H9 (cell line): ENCODE measurements around the gene OST4. TPM values are rescaled to one million over a fixed set of nuclear protein-coding genes. Genes with fewer than 3 reads are reported as not detected.

ENCODE experiments used
- DNase-seq: peaks from one replicate; pipeline ENCODE4 v3.0.0-alpha.2; 2017
- H2AFZ ChIP-seq: one replicate; pipeline ENCODE4 v1.6.1; 2013; ENCODE audit warnings: mild to moderate bottlenecking, low read length, control low read depth, moderate library complexity
- H2AK5ac ChIP-seq: 2 replicates; pipeline ENCODE4 v1.6.1; 2013; ENCODE audit warnings: low read length, control low read depth, mixed read lengths; ENCODE audit not compliant: insufficient read length
- H2BK120ac ChIP-seq: one replicate; pipeline ENCODE4 v1.6.1; 2013; ENCODE audit warnings: low read depth, mild to moderate bottlenecking, low read length, control low read depth, inconsistent platforms; ENCODE audit not compliant: poor library complexity, severe bottlenecking
- H2BK12ac ChIP-seq: 2 replicates; pipeline ENCODE4 v1.6.1; 2013; ENCODE audit warnings: low read length, control low read depth, mixed read lengths, low read depth; ENCODE audit not compliant: insufficient read length
- H2BK15ac ChIP-seq: 2 replicates; pipeline ENCODE4 v1.6.1; 2013; ENCODE audit warnings: low read depth, low read length, control low read depth
- H2BK20ac ChIP-seq: one replicate; pipeline ENCODE4 v1.6.1; 2013; ENCODE audit warnings: low read depth, mild to moderate bottlenecking, low read length, control low read depth, inconsistent platforms; ENCODE audit not compliant: poor library complexity, severe bottlenecking
- H2BK5ac ChIP-seq: 2 replicates; pipeline ENCODE4 v1.6.1; 2013; ENCODE audit warnings: low read length, control low read depth, mixed read lengths; ENCODE audit not compliant: insufficient read length
- H3K14ac ChIP-seq: 2 replicates; pipeline ENCODE4 v1.6.1; 2013; ENCODE audit warnings: low read length, control low read depth; ENCODE audit not compliant: insufficient read depth
- H3K18ac ChIP-seq: 2 replicates; pipeline ENCODE4 v1.6.1; 2013; ENCODE audit warnings: low read depth, mild to moderate bottlenecking, mixed read lengths, low read length, control low read depth; ENCODE audit not compliant: insufficient read length
- H3K23ac ChIP-seq: 2 replicates; pipeline ENCODE4 v1.6.1; 2013; ENCODE audit warnings: low read length, control low read depth, mixed read lengths, low read depth; ENCODE audit not compliant: insufficient read length
- H3K23me2 ChIP-seq: 2 replicates; pipeline ENCODE4 v1.6.1; 2013; ENCODE audit warnings: low read depth, mild to moderate bottlenecking, mixed read lengths, low read length, control low read depth; ENCODE audit not compliant: insufficient read length, poor library complexity, severe bottlenecking
- H3K27ac ChIP-seq: 2 replicates; pipeline ENCODE4 v1.5.1; 2013; ENCODE audit warnings: low read length, control low read depth, mixed read lengths, low read depth; ENCODE audit not compliant: insufficient read length
- H3K27me3 ChIP-seq: 2 replicates; pipeline ENCODE4 v1.6.1; 2013; ENCODE audit warnings: low read length, control low read depth, inconsistent platforms; ENCODE audit not compliant: insufficient read depth
- H3K4ac ChIP-seq: 2 replicates; pipeline ENCODE4 v1.6.1; 2013; ENCODE audit warnings: low read depth, mild to moderate bottlenecking, control low read depth, inconsistent platforms, low read length, moderate library complexity
- H3K4me1 ChIP-seq: 2 replicates; pipeline ENCODE4 v1.6.1; 2013; ENCODE audit warnings: low read length, control low read depth, inconsistent platforms; ENCODE audit not compliant: insufficient read depth
- H3K4me2 ChIP-seq: 2 replicates; pipeline ENCODE4 v1.6.1; 2013; ENCODE audit warnings: low read length, control low read depth, mixed read lengths; ENCODE audit not compliant: insufficient read length, insufficient read depth
- H3K56ac ChIP-seq: 2 replicates; pipeline ENCODE4 v1.6.1; 2013; ENCODE audit warnings: low read depth, mild to moderate bottlenecking, mixed read lengths, low read length, control low read depth; ENCODE audit not compliant: insufficient read length
- H3K79me1 ChIP-seq: 2 replicates; pipeline ENCODE4 v1.6.1; 2013; ENCODE audit warnings: low read depth, mild to moderate bottlenecking, moderate library complexity, low read length, control low read depth, inconsistent platforms; ENCODE audit not compliant: insufficient read depth, poor library complexity, severe bottlenecking
- H3K79me2 ChIP-seq: 2 replicates; pipeline ENCODE4 v1.6.1; 2013; ENCODE audit warnings: low read length, control low read depth, inconsistent platforms; ENCODE audit not compliant: insufficient read depth
- H3K9ac ChIP-seq: 2 replicates; pipeline ENCODE4 v1.6.1; 2013; ENCODE audit warnings: low read length, control low read depth, mixed read lengths; ENCODE audit not compliant: insufficient read length; ENCODE audit errors: extremely low read depth
- H3K9me3 ChIP-seq: one replicate; pipeline ENCODE4 v1.6.1; 2013; ENCODE audit warnings: low read depth, low read length, inconsistent platforms; ENCODE audit not compliant: control insufficient read depth
- H3T11ph ChIP-seq: one replicate; pipeline ENCODE4 v1.6.1; 2013; ENCODE audit warnings: mild to moderate bottlenecking, low read length, control low read depth, inconsistent platforms
- H4K20me1 ChIP-seq: one replicate; pipeline ENCODE4 v1.6.1; 2013; ENCODE audit not compliant: control insufficient read depth, insufficient read length, insufficient read depth
- H4K5ac ChIP-seq: 2 replicates; pipeline ENCODE4 v1.6.1; 2013; ENCODE audit warnings: low read depth, mild to moderate bottlenecking, mixed read lengths, low read length, control low read depth; ENCODE audit not compliant: insufficient read length
- H4K8ac ChIP-seq: replicated peaks from 2 replicates; pipeline ENCODE4 v1.6.1; 2013; ENCODE audit warnings: low read length, control low read depth, mixed read lengths, low read depth; ENCODE audit not compliant: insufficient read length
- H4K91ac ChIP-seq: 2 replicates; pipeline ENCODE4 v1.6.1; 2013; ENCODE audit warnings: low read depth, mild to moderate bottlenecking, moderate library complexity, mixed read lengths, low read length, control low read depth; ENCODE audit not compliant: insufficient read length
- H3K27ac Mint-ChIP-seq, 3 experiments: 2 replicates in 2 of 3; 3 replicates in 1 of 3; pipeline ENCODE4 v1.8.0; 2020 to 2021; ENCODE audit warnings: mixed read lengths in 3 of 3, mild to moderate bottlenecking in 1 of 3, moderate library complexity in 1 of 3
- H3K27me3 Mint-ChIP-seq: 2 replicates; pipeline ENCODE4 v1.8.0; 2021; ENCODE audit warnings: low read depth, mild to moderate bottlenecking, moderate library complexity, mixed read lengths
- H3K36me3 Mint-ChIP-seq, 3 experiments: 2 replicates in 2 of 3; 3 replicates in 1 of 3; pipeline ENCODE4 v1.8.0; 2020 to 2021; ENCODE audit warnings: low read depth in 3 of 3, mixed read lengths in 3 of 3; ENCODE audit not compliant: insufficient read depth in 1 of 3
- H3K4me1 Mint-ChIP-seq, 2 experiments: 2 replicates each; pipeline ENCODE4 v1.8.0; 2020; ENCODE audit warnings: mixed read lengths in 2 of 2
- H3K4me3 Mint-ChIP-seq, 2 experiments: 2 replicates in 1 of 2; 3 replicates in 1 of 2; pipeline ENCODE4 v1.8.0; 2020 to 2021; ENCODE audit warnings: mild to moderate bottlenecking in 2 of 2, mixed read lengths in 2 of 2, moderate library complexity in 1 of 2
- H3K9me3 Mint-ChIP-seq, 2 experiments: 2 replicates in 1 of 2; 3 replicates in 1 of 2; pipeline ENCODE4 v1.8.0; 2020; ENCODE audit warnings: mild to moderate bottlenecking in 2 of 2, mixed read lengths in 2 of 2, moderate library complexity in 1 of 2
- CTCF ChIP-seq: fragments of 200-600 bp; sonication (generic); conservative IDR thresholded peaks from 3 replicates; pipeline ENCODE4 v1.8.0; 2021; ENCODE audit warnings: antibody characterized with exemption, mild to moderate bottlenecking
- WGBS: extraction: QIAGEN DNeasy Blood & Tissue Kit; methylation state at CpG from one replicate; pipeline ENCODE4 v1.1.7; 2013; ENCODE audit warnings: missing lambda C conversion rate, low lambda C conversion rate, mixed read lengths; ENCODE audit not compliant: insufficient read length; ENCODE audit errors: extremely low coverage; 5-methylcytosine and 5-hydroxymethylcytosine counted together
- total RNA-seq: library from RNA; stranded (reverse); gene quantifications from 2 replicates; pipeline ENCODE4 v1.2.1, GENCODE V29; 2021

Gene OST4
- total RNA-seq, 1 experiment from 2014 or later, result 215 TPM

- no peak overlapping the region for H4K8ac ChIP-seq
- no peak for DNase-seq
- no peak overlapping the region for H2AK5ac ChIP-seq
- H3K23ac ChIP-seq, result no peak overlapping the region
- no peak overlapping the region for H3K18ac ChIP-seq
- no peaks in the 10 kb centered on the region for H3K27me3 ChIP-seq
- no peaks in the 10 kb centered on the region for H3K79me1 ChIP-seq
- H4K5ac ChIP-seq, result no peak overlapping the region
- H3K4me1 ChIP-seq, result no peaks in the 10 kb centered on the region
- peaks cover 13 to 14% of the 10 kb centered on the region in 2 experiments for H3K4me1 Mint-ChIP-seq
- peak overlapping the region in 2 of 3 experiments; percentile 37 to 40; a peak in 2 of 7 replicates for H3K27ac Mint-ChIP-seq
- H2BK120ac ChIP-seq, result no peak overlapping the region
- no peak overlapping the region for H3K4me3 Mint-ChIP-seq
- peaks cover 3% of the 10 kb centered on the region for H4K20me1 ChIP-seq
- no peak for TF ChIP-seq CTCF
- no peak overlapping the region for H3T11ph ChIP-seq
- H2BK20ac ChIP-seq, result no peak overlapping the region
- H4K91ac ChIP-seq, result no peak overlapping the region
- H3K9me3 ChIP-seq, result no peaks in the 10 kb centered on the region
- no CpG with 5 or more reads among the region's 25 CpGs for WGBS
- H3K9ac ChIP-seq, result no peak overlapping the region
- no peak overlapping the region for H3K14ac ChIP-seq
- no peak overlapping the region for H2BK15ac ChIP-seq
- H3K4me2 ChIP-seq, result no peak overlapping the region
- H2BK12ac ChIP-seq, result no peak overlapping the region
- H3K79me2 ChIP-seq, result no peaks in the 10 kb centered on the region
- H2AFZ ChIP-seq, result no peak overlapping the region
- H3K27me3 Mint-ChIP-seq, result peaks cover 6% of the 10 kb centered on the region
- H3K36me3 Mint-ChIP-seq, result no peaks in the 10 kb centered on the region; a peak in 1 of 7 replicates
- no peak overlapping the region for H3K56ac ChIP-seq
- H2BK5ac ChIP-seq, result no peak overlapping the region
- no peaks in the 10 kb centered on the region; a peak in 1 of 5 replicates for H3K9me3 Mint-ChIP-seq
- H3K4ac ChIP-seq, result no peak overlapping the region
- H3K23me2 ChIP-seq, result peaks cover 4% of the 10 kb centered on the region
- H3K27ac ChIP-seq, result no peak overlapping the region
Measured at GRCh38 chr2:27091746-27092695, 20.6 kb upstream of the OST4 start.
